Testis (tissue), 3 donors: ENCODE results near the gene IRX4. TPM values are rescaled to one million over a fixed set of nuclear protein-coding genes. Genes with fewer than 3 reads are reported as not detected.

Source experiments
- DNase-seq: peaks from one replicate; pipeline ENCODE4 v3.0.0-alpha.2; 2019
- H3K27ac ChIP-seq, 2 donors: fragments of 200-600 bp; sonication (generic); one replicate each; pipeline ENCODE4 v1.5.1; 2019
- H3K27me3 ChIP-seq: fragments of 200-600 bp; sonication (generic); one replicate; pipeline ENCODE4 v1.5.1; 2019
- H3K36me3 ChIP-seq: fragments of 200-600 bp; sonication (generic); one replicate; pipeline ENCODE4 v1.5.1; 2017; ENCODE audit warnings: low read depth; ENCODE audit errors: missing control alignments
- H3K4me1 ChIP-seq: fragments of 200-600 bp; sonication (generic); one replicate; pipeline ENCODE4 v1.5.1; 2019
- H3K4me3 ChIP-seq, 2 donors: fragments of 200-600 bp; sonication (generic); one replicate each; pipeline ENCODE4 v1.5.1; 2017 to 2019
- H3K9me3 ChIP-seq: fragments of 200-600 bp; sonication (generic); one replicate; pipeline ENCODE4 v1.5.1; 2017
- CTCF ChIP-seq, 3 experiments: fragments of 450-650 bp in 2 of 3; fragments of 200-600 bp in 1 of 3; sonication (generic) in 1 of 3; IDR thresholded peaks; one replicate each; pipeline ENCODE4 v1.5.1; 2016 to 2019; ENCODE audit warnings: antibody characterized with exemption in 3 of 3, mild to moderate bottlenecking in 2 of 3, moderate library complexity in 1 of 3
- POLR2A ChIP-seq: fragments of 450-650 bp; IDR thresholded peaks from one replicate; pipeline ENCODE4 v1.6.1; 2017; ENCODE audit warnings: antibody characterized with exemption, mild to moderate bottlenecking, moderate library complexity
- WGBS, 2 donors: methylation state at CpG; one replicate each; pipeline ENCODE4 v1.1.5; 2018; 5-methylcytosine and 5-hydroxymethylcytosine counted together
- intact Hi-C: fragments of 100-400 bp; cut with DNase I; formaldehyde crosslinking; loops from one replicate; pipeline ENCODE4 v1.15.1; 2023; ENCODE audit warnings: low total_unique reads
- polyA plus RNA-seq: library from polyadenylated mRNA; stranded (reverse); fragments of 350-450 nt; fragmentation: Illumina TruSeq; extraction: RNeasy Lipid Tissue Mini Kit (QIAGEN cat#74804); gene quantifications from one replicate; pipeline ENCODE4 v1.2.3, GENCODE V29; 2014; ENCODE audit warnings: low read depth, low replicate concordance; ENCODE audit not compliant: insufficient read depth
- total RNA-seq, 2 donors: library from RNA; depleted of rRNA; stranded (reverse); fragments of >200 nt; gene quantifications; one replicate each; pipeline ENCODE4 v1.2.3, GENCODE V29; 2016

IRX4 gene
- total and polyA plus RNA-seq, 3 donors from 2014 or later, result 0.32 to 2.7 (median 2.0) TPM

GRCh38 chr5:1867815-1868143 lies 14.9 kb downstream of the IRX4 start:
- Histone ChIP-seq H3K27me3 (no peaks in the 10 kb centered on the region), H3K4me3 (no peak overlapping the region), H3K9me3 (no peaks in the 10 kb centered on the region), H3K36me3 (no peaks in the 10 kb centered on the region), H3K27ac (no peak overlapping the region), H3K4me1 (no peaks in the 10 kb centered on the region)
- intact Hi-C loops, result no loop called here
- no peak for DNase-seq
- TF ChIP-seq CTCF (IDR thresholded peaks at IDR 0.05), result no peak
- no peak for TF ChIP-seq POLR2A
- WGBS, 2 donors, result 56 to 63% methylated on average over 3 to 20 of the region's 20 CpGs

- DNase-seq, result no peak
- intact Hi-C loops, result no loop called here
- no peaks in the 10 kb centered on the region for H3K36me3 ChIP-seq
- no peaks in the 10 kb centered on the region for H3K27me3 ChIP-seq
- no peaks in the 10 kb centered on the region for H3K9me3 ChIP-seq
- H3K4me3 ChIP-seq, result no peak overlapping the region
- no peak overlapping the region for H3K27ac ChIP-seq
- WGBS, 2 donors, result 40 to 61% methylated on average over 7 to 8 of the region's 8 CpGs
- TF ChIP-seq CTCF (IDR thresholded peaks at IDR 0.05) (no peak), POLR2A (no peak)
- no peaks in the 10 kb centered on the region for H3K4me1 ChIP-seq
Observed at GRCh38 chr5:1867114-1867814, 15.5 kb downstream of the IRX4 start.

- 70 to 88% methylated on average over 14 of the region's 14 CpGs for WGBS, 2 donors
- Histone ChIP-seq H3K4me3 (no peak overlapping the region), H3K9me3 (no peaks in the 10 kb centered on the region), H3K36me3 (no peaks in the 10 kb centered on the region), H3K27ac (no peak overlapping the region), H3K4me1 (no peaks in the 10 kb centered on the region), H3K27me3 (no peaks in the 10 kb centered on the region)
- no peak for TF ChIP-seq CTCF (IDR thresholded peaks at IDR 0.05)
- no peak for TF ChIP-seq POLR2A
- intact Hi-C loops, result no loop called here
- DNase-seq, result no peak
Observed at GRCh38 chr5:1865948-1866347, 16.8 kb downstream of the IRX4 start.

GRCh38 chr5:1865486-1865885 lies 17.2 kb downstream of the IRX4 start:
- Histone ChIP-seq H3K27ac (no peak overlapping the region), H3K36me3 (no peaks in the 10 kb centered on the region), H3K4me1 (no peaks in the 10 kb centered on the region), H3K9me3 (no peaks in the 10 kb centered on the region), H3K27me3 (no peaks in the 10 kb centered on the region), H3K4me3 (no peak overlapping the region)
- TF ChIP-seq CTCF (IDR thresholded peaks at IDR 0.05) (no peak), POLR2A (no peak)
- intact Hi-C loops, result no loop called here
- WGBS, 2 donors, result 75% methylated on average over 14 of the region's 14 CpGs; no CpG with 5 or more reads in 1 of the 2 donors
- no peak for DNase-seq

- Histone ChIP-seq H3K36me3 (no peaks in the 10 kb centered on the region), H3K9me3 (no peaks in the 10 kb centered on the region)
Observed at GRCh38 chr5:1864896-1865440, 17.8 kb downstream of the IRX4 start.

More at GRCh38 chr5:1864896-1865440, 17.8 kb downstream of the IRX4 start:
- no peak overlapping the region for H3K4me3 ChIP-seq
- TF ChIP-seq CTCF (IDR thresholded peaks at IDR 0.05), result no peak
- no peak for TF ChIP-seq POLR2A
- H3K27ac ChIP-seq, result no peak overlapping the region
- no peak for DNase-seq
- intact Hi-C loops, result no loop called here
- WGBS, 2 donors, result 88 to 92% methylated on average over 4 to 16 of the region's 16 CpGs
- H3K4me1 ChIP-seq, result no peaks in the 10 kb centered on the region
- H3K27me3 ChIP-seq, result no peaks in the 10 kb centered on the region
